NK-92 (cell line): ENCODE data around the gene FBN1.

Source experiments
- DNase-seq: peaks from one replicate; lab custom pipeline; 2025; ENCODE audit not compliant: unreplicated experiment; lab: John Stamatoyannopoulos, UW

Gene FBN1

DNA sequence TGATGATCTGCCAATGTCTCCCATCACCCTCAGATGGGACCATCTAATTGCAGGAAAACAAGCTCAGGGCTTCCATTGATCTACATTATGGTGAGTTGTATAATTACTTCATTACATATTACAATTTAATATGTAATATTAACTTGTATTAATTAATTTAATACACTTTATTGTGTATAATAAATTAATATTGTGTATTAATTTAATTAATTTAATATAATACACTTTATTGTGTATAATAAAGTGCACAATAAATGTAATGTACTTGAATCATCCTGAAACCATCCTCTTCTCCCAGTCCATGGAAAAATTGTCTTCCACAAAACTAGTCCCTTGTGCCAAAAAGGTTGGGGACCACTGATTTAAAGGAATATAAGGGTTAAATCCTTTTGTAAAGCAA is 123.4 kb downstream of the FBN1 start:
- DNase-seq: no peak

DNA sequence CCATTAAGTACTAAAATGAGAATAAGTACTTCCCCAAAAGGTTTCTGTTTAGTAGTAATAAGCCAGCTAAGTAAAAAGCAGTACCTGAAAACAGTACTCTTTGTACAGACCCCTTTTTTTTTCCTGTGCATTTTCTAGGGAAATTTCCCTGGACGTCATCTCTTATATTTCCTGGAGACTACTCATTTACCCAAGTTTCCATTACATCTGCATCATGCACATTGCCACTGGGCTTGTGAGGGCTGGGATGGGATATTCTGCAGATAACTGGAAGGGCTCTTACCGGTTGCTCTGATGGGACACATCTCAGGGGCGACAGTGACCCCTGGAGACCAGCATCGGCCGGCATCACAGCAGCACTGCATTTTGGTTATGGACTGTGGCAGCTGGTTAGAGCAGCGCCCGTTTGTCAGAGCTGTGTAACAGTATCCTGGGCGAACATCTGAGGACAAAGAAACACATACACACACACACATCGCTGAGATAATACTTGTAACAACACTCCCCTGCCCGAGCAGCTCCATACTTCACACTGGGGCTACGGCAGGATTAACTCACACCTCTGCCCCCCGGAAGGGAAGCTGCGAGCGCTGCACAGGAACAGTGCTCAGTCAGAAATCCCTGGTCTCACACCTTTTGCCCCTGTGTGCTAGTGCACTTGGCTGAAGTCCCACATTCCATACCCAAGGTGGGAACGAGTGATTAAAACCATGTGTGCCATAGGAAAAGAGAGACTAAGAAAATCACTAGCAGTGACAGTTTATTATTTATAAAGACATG is 124.9 kb downstream of the FBN1 start:
- DNase-seq: no peak

- no peak for DNase-seq
Measured at GRCh38 chr15:48516121-48516520, 129.4 kb downstream of the FBN1 start.

GRCh38 chr15:48515500-48515899 is 130.0 kb downstream of the FBN1 start:
- no peak for DNase-seq

GRCh38 chr15:48514103-48514816 is 131.2 kb downstream of the FBN1 start:
- no peak for DNase-seq

- no peak for DNase-seq
Measured at GRCh38 chr15:48510976-48511375, 134.5 kb downstream of the FBN1 start.

DNA sequence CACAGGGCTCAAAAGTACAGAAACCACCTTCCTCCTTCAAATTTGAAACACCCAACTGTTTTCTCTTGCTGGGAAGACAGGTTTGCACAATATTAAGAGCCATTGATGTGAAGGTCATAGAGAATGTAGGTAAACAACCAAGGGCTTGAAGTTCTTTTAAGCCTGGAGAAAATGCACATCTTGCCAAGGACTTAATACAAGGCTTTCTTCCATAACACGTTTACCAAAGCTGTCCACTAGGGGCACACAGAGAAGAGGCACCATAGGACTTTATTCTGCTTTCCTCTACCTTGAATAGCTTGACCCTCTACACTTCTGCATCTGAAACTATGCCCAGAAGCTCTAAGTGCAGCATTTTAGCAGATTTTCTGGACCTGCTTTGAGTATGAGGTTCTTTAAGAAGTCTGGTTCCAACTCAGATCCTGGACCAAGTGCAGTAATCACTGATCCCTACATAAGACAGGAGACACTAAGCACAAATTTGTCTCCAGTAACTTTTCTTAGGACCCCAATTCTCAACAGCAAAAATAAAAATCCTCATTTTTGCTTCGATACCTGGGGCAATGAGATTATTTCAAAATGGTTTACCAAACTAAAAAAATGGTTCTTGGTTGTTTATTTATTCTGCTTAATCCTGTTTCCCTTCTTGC is 138.0 kb downstream of the FBN1 start:
- no peak for DNase-seq

DNA sequence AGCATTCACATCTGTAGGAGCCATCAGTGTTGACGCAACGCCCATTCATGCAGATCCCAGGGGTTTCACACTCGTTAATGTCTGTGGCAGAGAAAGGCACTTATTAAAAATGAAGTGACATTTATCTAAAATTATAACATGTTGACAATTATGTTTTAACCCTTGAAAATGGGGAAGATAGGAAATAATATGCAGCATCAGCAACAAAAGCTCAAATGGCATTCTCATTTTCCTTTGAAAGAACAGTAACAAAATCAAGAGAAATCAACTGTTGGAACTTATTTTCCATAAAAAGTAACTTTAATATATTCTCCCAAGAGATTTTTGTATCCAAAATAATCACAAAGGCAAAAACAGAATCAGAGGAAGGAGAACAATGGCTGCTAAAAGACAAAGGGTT is 140.4 kb downstream of the FBN1 start:
- no peak for DNase-seq

DNA sequence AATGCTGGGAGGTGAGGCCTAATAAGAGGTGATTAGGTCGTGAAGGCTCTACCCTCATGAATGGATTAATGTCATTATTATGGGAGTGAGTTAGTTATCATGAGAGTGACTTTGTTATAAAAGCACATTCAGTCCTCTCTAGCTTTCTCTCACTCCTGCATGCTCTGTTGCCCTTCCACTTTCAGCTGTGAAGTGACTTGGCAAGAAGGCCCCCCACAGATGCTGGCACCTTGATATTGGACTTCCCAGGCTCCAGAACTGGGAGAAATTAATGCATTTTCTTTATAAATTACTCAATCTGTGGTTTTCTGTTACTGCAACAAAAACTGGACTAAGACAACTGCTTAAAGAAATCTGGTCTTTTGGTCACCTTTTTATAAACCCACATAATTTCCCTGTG is 144.3 kb downstream of the FBN1 start:
- no peak for DNase-seq

- DNase-seq: no peak
Measured at GRCh38 chr15:48500595-48500994, 144.9 kb downstream of the FBN1 start.

DNA sequence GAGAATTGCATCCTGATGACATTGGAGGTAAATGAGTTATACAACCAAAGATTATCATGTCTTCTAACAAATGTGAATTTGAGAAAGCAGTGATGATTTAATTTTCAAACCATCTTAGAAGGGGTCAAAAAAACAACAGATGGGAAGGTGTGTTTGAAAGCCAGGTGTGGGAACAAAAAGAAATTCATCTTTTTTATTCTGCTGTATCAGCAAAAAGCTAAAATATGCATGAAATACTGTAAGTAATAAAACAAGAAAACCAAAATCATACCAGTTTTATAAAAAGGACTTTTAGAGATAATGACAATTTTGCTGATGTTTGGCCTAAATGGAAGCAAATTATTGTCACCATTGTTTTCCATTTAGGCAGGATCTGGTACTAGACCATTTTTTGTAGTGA is 145.5 kb downstream of the FBN1 start:
- DNase-seq: no peak

DNA sequence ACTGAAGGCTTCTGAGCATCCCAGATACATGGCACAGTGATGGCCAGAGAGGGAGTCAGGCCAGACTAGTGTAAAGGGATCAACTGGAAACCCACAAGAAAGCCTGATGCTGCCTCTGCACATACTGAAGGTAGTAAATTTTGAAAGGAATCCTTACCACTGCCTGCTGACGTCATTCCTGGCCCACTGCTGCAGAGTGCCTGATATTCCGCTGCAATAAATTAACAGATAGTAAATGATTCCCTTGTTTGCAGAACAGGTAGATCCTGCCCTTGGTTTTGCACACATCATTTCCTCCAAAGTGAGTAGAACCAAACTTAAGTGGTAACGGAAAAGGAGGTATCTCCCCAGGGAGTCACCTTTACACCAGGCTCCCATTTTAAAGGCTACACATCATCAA is 146.7 kb downstream of the FBN1 start:
- no peak for DNase-seq

DNA sequence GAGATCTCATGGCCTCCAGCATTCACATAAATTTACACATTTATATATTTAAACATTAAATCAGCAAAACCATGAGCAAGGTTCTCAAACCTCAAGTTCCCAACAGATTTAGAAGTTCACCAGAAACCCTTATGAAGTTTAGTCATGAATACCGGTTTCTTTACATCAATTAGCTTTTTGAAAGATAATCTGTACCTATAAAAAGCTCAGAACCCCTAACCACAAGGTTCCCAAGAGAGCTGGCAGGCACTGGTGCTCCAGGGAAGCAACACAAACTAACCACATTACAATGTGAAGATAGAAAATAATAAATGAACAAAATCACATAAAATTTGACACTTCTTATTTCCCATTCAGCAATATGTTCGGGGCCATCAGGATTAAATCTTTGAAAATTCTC is 150.9 kb downstream of the FBN1 start:
- DNase-seq: no peak

DNA sequence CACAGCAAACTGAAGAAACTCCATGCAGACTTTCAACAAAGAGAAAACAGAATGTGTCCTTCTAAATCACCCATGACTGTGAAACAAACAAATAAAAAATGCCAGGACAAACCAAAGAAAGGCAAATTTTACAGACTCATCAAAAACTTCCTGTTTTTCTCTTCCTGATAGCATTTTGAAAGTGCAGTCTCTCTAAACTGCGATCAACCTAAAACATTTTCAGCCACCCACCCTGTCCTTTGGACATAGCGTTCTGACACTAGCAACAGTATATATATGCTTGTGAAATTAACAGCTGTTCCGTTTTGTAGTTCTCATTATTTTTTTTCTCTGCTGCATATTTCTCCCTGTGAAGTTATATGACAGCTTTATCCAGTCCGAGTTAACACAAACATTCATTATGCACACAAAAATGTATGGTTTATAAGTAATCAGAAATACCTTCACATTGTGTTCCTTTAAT is 151.7 kb downstream of the FBN1 start:
- DNase-seq: no peak

DNA sequence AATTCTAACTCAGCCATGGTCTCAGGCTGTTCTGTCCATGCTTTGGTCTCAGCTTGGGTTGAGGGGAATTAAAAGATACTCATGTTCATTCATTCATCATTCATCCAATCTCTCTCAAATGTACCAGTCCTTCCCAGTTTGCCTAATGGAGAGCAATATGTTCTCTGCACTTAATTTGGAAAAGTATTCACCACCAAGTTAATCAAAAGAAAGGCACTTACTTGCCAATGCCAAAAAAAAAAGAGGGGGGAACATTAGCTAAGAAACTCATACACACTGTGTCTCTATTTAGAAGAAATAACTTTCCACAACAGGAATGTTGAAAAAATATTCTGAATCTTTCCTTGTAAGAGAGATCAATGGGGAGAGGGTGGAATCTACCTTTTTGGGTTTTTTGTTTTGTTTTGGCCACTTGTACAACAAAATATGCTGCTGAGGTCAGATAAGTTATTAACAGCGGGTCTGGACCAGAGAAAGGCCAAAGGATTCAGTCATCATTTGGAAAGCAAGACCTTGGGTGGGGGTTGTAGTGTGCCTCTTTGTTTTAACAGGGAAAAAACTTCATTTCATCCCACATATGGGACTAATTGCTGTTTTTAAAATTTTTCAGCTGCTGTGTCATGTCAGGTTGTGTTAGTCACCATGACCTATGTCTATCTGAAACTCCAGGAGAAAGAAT is 152.3 kb downstream of the FBN1 start:
- no peak for DNase-seq

DNA sequence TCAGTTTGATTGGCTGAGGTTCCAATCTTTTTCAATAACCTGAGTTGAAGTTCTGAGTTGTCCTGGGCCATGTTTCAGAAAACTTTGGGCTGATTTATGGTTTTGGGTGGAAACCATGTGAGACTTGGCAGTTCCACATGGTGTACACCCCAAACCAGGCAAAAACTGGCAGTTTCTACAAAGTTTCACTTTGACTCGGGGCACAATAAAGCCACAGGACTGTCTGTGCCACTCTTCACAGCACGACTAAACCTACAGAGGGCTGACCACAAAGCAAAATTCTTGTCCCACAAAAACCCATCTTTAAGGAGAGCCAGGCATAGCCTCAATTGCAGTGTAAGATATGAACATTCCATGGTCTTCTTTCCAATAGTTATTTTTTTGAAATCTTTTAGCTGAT is 159.3 kb downstream of the FBN1 start:
- no peak for DNase-seq

DNA sequence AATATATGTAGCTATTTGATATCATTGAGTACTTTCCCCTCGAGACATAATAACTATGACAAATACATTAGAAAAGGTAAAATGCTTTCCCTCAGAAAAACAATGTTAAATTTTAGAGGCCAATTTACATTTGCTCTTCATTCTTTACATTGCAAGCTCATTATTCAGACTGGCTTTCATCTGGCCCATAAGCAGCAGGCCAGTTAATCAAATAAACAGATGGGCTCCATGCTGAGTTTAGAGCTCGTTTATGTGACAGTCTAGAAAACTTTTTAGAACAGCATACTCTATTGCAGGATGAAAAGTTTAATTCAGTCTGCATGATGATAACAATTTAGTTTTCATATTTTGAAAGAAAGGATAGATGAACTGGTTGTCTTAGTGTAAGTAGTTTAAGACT is 163.7 kb downstream of the FBN1 start:
- DNase-seq: no peak

DNA sequence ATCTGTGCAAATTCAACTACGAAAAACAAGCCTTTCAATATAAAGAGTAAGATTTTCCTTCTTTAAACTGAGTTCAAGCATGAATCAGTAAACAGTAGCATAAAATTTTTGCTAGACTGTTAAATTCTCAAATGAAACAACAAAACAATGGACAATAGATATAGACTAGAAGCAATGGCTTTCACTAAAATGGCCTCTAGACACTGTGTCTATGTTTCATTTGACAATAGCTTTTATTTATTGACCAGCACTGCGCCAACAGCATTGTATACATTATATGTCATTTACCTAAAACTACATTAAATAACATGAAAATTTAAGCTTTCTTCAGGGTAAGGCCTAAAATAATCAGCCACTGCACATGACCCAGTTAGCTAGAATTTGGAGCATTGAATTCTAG is 165.8 kb downstream of the FBN1 start:
- DNase-seq: no peak

- no peak for DNase-seq
Measured at GRCh38 chr15:48478581-48478980, 166.9 kb downstream of the FBN1 start.

DNA sequence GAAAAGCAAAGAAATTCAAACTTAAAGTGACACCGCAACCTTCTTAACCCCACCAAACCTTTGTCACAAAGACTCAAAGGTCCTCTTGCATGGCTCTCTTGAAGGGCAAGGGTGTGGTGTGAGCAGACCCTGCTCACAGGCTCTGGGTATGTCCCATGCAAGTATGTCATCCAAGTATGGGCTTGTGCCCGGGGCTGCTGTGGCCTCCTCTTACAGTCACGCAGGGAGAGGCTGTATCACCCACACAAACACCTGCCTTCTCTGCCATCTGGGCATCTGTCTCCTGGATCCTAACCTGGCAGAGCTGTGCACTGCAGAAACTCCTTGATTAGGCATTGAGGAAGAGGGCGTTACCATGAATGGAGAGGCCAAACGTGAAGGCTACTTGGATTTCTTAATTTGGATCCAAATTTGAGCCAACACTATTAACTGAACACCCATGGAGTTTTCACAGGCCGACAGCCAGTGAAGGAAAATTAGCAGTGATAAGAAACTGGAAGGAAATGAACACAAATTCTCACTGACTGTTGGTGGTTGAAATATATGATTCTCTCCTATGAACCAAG is 167.6 kb downstream of the FBN1 start:
- DNase-seq: no peak
